Islet of Langerhans (tissue), 1 donor: Measurements from ENCODE around the gene CLIC3.

Experiments
- FAIRE-seq: peaks from one replicate; lab custom pipeline; 2011; peaks lifted over from hg19 to GRCh38; lab: Jason Lieb, UNC

The CLIC3 gene

GRCh38 chr9:136980669-136981478, 15.5 kb downstream of the CLIC3 start:
- FAIRE-seq = no peak

DNA sequence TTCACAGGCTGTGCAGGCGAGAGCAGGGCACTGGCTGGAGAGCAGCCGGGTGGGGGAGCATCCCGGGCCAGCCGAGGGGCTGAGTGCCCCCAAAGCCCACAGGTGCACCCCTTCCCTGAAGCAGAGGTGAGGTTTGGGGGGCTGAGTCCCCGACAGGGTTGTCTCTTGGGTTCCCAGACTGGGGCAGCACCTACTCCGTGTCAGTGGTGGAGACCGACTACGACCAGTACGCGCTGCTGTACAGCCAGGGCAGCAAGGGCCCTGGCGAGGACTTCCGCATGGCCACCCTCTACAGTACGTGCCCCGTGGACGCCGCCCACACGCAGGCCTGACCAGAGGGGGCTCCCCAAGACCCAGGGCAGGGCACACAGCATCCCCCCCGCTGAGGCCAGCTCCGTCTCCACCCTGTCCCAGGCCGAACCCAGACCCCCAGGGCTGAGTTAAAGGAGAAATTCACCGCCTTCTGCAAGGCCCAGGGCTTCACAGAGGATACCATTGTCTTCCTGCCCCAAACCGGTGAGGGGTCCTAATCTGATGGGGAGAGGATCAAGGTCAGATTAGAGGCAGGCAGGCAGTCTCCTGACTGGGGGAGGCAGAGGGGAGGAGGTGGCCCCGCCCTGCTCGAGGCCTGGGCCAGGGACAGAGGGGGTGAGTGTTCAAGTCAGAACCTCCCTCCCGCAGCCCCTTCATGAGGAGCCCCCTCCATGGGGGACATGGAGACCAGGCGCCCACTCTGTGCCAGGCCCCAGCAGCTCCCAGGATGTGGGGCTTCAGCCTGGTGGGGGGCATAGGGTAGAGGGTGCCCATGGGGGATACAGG, 16.4 kb downstream of the CLIC3 start:
- FAIRE-seq = no peak

- FAIRE-seq = no peak
Observed at GRCh38 chr9:136978865-136979544, 17.4 kb downstream of the CLIC3 start.

- FAIRE-seq = no peak
Observed at GRCh38 chr9:136978073-136978864, 18.1 kb downstream of the CLIC3 start.

DNA sequence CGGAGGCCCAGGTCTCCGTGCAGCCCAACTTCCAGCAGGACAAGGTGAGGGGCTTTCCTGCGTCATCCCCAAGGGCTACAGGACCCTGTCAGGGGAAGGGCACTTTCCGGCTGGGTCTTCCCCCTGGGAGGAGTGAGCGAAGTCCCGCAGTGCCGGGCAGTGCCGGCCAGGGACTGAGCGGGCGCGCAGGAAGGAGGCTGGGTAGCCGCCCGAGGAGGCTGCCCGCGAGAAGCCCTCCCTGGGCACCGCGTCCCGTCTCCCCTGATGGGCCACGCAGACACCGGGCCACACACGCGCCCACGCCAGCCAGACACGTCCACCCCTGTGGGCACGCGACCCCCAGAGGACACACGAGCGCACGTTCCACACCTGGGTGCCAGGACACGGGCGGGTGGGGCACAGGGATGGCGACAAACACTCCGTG, 18.7 kb downstream of the CLIC3 start:
- no peak for FAIRE-seq

DNA sequence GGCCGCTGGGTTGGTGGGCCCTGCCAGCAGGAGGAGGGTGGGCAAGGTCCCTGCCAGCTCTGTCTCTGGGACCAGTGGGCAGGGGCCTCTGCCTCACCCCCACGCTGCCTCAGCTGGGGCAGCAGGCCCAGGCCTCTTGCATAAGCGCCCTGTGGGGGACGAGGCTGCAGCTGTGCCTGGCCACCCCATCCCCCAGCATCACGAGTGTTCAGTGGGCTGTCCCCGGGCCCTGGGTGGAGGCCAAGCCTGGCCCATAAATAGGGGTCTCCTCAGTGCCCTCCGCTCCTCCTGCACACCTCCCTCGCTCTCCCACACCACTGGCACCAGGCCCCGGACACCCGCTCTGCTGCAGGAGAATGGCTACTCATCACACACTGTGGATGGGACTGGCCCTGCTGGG, 19.1 kb downstream of the CLIC3 start, which contains the start of gene PTGDS:
TSS of gene PTGDS (plus strand) at position 282 of the 400 bp plus-strand sequence. CDS start at position 357, 75 bp downstream.
- FAIRE-seq = no peak

GRCh38 chr9:136975644-136976043, 20.7 kb downstream of the CLIC3 start:
- no peak for FAIRE-seq

DNA sequence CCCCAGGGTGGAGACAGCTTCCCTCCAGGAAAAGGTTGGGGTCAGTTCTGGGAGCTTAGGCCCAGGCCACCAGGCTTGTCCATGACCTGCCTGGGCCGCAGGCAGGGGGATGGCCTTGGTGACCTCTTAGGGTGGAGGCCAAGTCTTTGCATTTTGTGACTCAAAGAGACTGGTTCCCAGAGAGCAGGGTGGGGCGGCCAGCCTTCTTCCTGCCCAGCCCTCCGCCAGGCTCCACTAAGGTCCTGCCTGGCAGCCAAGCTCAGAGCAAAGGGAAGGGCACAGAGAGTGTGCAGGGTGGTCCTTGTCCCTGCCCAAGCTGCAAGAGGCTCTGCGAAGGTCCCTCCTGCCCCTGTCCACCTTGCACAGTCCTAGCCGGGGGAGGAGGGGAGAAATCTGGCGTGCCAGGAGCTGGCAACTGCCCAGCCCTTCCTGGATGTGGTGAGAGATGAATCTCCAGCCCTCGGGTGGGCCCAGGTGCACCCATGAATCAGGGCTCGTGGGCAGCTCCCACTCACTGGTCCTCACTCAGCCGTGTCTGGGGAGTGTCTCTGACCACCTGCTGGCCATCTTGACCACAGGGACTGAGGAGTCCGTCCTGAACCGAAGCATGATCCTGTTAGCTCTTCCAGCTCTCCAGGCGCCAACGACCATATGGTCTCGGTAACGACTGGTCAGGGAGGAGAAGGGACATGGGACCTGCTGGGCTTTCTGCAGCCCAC, 21.4 kb downstream of the CLIC3 start:
- no peak for FAIRE-seq

DNA sequence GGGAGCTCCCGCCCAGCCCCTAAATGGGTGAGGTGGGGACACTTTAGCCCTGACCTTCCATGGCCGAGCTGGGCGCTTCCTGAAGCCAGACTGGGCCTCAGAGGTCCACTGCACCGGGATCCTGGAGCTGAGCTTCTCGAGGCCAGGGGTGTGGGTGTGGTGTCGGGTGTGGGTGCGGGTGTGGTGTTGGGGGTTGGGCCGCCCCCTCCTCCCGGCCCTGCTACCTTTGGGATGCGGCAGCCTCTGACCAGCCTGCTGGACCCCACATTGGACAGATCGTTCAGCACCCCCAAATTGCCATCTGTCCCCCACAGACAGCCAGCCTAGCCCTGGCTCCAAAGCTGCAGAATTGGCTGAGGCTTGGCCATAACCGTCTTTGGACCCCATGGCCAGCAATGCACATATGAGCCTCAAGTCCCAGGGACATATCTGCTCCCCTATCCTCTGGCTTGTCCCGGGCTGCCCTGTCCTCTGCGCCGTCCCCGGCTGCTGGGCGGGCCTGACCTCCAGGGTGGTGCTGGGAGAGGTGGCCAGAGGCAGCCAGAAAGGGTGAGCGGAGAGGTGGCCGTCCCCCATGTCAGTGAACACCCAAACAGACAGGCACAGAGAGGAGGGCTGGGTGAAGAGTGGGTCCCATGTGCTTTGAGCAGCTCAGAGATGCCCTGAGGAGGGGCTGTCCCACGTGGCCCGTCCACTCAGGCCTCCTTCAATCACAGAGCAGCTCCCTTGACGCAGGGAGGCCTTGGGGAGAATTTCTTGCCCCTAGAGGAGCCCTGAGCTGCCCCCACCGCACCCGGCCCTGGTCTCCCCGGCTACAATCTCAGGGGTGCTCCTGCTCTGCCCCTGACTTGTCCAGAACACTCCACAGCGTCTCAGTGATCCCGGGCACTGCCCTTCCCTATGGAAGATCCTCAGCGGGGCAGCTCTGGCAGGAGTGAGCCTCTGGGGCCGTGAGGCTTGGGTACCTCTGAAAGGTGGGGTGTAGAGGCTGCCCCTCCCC, 22.4 kb downstream of the CLIC3 start:
- FAIRE-seq = no peak

GRCh38 chr9:136972743-136973142, 23.6 kb downstream of the CLIC3 start:
- FAIRE-seq = no peak

GRCh38 chr9:136972335-136972734, 24.0 kb downstream of the CLIC3 start:
- FAIRE-seq = no peak

DNA sequence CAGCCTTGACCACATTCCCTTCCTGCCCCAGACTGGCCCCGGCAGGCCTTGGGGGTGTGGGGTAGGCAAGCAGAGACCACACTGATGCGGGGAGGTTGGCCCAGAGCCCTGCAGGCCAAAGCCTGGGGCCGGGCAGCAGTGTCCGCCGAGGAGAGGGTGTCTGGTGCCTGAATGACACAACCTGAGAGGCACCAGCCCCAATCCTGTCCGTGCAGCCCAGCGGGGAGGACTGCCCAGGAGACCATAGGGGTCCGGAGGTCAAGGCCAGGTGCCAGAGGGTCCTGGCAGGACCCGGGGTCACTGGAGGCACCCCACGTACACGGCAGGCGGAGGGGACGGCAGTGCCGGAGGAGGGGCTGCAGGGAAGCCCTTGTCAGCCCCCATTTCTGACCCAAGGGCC, 24.6 kb downstream of the CLIC3 start:
- no peak for FAIRE-seq

GRCh38 chr9:136970361-136970760, 26.0 kb downstream of the CLIC3 start:
- no peak for FAIRE-seq

- FAIRE-seq = no peak
Observed at GRCh38 chr9:136969774-136970173, 26.6 kb downstream of the CLIC3 start.

DNA sequence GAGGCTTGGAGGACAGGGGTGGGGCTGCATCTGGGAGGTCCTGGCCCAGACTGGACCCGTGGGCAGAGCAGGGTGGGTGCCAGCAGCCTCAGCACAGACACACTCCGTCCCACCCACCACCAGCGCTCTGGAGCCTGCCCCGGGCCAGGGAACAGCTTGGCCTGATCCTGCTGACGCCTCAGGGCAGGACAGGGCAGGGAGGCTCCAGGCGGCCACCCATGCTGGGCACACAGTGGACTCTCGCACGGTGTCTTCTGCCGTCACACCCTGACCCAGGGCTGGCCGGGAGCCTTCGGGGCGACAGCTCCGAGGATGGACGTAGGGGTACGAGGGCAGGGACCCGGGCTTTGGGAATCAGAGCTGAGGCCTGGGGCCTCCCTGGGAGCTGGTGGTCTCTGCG, 27.2 kb downstream of the CLIC3 start:
- FAIRE-seq = no peak

DNA sequence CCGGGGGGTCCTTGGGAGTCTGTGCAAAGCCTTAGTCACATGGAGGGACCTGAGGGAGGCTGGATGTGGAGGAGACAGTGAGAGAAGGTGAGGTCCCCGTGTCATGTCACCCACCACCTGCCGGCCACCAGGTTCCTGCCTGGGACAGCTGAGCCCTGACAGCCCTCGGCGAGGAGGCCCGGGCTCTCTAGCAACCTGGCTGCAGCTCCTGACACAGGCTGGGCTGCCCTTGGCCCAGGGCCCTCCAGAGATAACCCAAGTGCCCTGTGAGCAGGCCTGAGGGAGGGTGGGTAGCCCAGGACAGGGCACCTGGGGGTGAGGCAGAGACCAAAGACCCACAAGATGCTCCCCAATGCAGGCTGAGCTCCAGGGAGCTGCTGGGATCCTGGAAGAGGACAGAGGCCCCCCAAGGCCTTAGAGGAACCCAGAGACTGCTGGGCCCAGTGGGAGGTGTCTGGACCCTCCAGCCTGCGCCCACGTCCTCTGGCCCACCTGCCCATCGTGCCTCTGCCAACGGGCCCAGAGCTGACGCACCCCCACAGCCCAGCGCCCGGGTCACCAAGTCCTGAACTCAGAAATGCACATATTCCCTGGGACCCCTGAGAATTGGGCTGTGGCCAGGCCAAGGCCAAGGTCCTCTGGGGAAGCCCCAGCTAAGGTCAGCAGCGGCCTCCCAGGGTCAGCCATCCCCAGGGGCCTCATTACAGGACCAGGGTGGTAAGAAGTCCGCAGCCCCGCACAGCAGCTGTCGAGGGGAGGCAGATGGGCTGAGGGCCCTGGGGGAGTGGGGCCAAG, 27.8 kb downstream of the CLIC3 start:
- no peak for FAIRE-seq

DNA sequence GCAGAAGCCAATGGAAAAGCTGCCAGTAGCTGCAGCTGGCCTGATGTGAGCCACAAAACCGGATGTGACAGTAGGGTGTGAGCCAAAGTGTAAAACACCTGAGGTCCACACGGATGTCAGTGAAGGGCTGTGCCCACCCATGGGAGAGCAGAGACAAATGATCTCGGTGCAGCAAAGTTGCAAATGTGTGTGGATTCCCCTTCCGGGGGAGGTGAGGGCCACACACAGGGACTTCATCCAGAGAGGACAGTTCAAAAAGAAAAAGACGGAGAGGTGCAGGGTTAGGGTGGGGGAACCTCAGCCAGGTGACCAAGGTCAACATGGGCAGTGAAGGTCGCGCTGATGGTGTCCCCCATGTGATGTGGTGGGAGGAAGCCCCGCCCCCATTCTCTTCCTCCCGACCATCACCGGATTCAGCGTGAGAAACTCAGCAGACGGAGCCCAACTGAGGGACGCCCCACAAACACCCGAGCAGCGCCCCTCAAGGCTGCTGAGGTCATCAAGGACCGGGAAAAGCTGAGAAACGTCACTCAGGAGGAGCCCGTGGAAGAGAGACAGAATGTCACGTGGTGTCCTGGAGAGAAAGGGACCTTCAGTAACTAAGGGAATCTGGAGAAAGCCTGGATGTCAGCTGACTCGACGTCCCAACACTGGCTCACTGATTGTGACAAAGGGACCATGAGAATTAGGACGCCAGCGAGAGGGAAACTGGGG, 30.4 kb downstream of the CLIC3 start:
- FAIRE-seq = no peak

- FAIRE-seq = no peak
Observed at GRCh38 chr9:136964833-136965422, 31.4 kb downstream of the CLIC3 start.
